GM18526 (cell line): ENCODE results near the gene PNKD.

Source experiments
- POLR2A ChIP-seq: IDR thresholded peaks from 3 replicates; pipeline ENCODE4 v1.6.1; 2011; ENCODE audit not compliant: insufficient read length; ENCODE audit errors: extremely low read depth

Gene PNKD

DNA sequence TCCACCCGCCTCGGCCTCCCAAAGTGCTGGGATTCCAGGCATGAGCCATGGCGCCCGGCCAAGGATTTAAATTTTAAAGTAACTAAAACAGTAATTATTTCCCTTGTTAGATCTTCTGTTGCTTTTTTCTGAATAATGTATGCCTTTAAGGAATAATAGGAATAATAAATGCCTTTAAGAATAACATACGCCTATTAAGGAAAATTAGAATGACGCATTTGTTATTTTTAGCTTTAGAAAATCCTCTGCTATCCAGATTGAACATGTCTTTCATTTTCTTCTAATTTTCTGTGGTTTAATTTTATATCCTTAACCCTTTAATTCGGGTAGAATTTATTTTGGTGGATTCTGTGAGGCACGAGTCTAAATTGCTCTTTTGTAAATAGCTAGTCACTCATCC is 45.1 kb downstream of the PNKD start:
- TF ChIP-seq POLR2A = no peak

DNA sequence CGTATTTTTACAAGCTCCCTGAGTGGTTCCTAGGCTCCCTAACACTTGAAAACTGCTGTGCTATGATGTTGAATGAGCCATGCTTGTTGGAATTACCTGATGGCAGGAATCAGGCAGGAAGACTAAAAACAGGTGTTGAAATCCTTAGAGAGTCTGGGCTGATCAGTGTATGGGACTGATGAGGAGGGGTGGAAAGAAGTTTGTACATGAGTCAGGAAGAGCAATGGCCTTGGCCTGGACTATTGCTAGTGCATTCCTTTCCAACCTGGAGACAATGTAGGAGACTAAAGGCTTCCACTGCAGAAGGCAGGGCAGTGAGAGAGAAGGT is 46.9 kb downstream of the PNKD start:
- TF ChIP-seq POLR2A = no peak

DNA sequence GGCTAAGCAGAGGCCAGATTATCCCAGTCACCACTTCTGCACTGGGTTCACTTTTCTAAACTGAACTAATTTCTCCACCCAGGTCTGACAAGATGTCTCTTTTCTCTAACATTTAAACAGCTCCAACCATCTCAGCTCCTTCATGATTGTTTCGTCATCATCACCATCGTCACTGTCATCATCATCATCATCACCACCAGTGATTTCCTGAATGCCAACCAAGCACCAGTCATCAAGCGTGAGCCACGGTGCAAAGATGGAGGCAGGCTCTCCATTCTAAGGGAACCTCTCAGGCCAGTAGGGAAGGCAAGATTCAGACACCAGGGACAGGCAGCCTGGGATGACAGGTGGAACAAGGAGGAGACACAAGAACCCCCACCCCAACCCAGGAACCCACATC is 47.5 kb downstream of the PNKD start:
- TF ChIP-seq POLR2A = no peak

DNA sequence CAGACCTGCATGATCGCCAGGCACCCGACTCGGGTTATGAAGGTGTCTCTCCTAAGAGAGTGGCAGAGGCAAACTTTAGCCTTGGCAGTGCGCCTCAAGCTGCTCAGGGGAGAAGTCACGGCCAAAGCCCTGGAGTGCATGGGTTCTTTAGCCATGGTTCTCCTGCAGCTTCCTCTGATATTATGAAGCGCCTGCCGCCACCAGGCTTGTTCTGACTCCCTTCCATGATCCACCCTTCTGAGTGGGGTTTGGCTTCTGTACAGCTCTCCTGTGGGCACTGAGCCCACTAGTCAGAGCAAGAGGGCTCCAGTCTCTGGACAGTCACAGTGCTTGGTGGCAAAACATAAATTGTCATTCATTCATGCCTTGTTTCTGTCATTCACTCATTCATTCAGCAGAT is 47.9 kb downstream of the PNKD start:
- no peak for TF ChIP-seq POLR2A

DNA sequence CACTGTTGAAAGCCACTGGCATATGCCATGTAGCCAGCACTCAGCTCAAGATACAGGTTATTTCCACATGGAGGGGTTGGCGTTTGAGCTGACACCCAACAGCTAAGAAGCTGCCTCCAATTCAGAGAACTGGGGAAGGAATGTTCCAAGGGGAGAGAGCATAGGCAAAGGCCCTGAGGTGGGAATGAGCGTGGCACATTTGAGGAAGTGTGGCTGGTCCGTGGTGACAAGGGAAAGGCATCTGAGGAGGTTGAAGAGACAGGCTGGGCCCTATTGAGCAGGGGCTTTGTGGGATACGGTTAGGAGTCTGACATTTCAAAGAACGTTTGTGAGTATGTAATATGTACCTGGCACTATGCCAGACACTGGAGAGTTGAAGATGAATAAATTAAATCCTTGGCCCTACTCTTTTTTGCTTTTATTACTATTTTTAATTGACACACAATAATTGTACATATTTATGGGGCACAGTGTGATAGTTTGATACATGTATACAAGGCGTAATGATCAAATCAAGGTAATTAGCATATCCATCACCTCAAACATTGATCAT is 49.6 kb downstream of the PNKD start:
- TF ChIP-seq POLR2A = no peak

DNA sequence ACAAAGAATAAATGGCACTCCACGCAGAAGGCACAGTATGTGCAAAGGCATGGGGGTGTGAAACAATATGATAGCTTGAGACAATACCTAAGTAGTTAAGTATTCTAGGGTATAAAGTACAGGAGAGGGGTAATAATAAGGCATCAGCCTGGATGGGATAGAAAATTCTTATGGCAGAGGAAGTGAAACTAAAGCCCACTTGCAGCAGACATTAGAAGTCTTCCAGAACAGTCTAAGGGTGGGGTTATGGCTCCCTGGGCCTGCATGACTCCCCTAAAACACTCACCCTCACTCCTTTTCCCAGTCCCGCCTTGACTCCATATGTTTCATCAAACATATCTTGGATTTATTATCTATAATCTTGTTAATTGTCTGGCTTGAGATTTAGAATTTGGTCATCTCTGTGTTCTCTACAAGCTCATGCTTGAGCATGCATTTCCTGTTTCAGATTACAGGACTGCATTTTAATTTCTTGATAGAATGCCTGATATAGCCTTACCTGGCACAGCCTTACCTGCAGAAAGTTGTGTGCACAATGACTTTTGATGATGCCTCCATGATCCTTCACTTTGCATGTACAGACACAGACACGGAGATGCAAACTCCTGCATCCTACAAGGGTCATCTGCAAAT is 50.5 kb downstream of the PNKD start:
- TF ChIP-seq POLR2A = no peak

DNA sequence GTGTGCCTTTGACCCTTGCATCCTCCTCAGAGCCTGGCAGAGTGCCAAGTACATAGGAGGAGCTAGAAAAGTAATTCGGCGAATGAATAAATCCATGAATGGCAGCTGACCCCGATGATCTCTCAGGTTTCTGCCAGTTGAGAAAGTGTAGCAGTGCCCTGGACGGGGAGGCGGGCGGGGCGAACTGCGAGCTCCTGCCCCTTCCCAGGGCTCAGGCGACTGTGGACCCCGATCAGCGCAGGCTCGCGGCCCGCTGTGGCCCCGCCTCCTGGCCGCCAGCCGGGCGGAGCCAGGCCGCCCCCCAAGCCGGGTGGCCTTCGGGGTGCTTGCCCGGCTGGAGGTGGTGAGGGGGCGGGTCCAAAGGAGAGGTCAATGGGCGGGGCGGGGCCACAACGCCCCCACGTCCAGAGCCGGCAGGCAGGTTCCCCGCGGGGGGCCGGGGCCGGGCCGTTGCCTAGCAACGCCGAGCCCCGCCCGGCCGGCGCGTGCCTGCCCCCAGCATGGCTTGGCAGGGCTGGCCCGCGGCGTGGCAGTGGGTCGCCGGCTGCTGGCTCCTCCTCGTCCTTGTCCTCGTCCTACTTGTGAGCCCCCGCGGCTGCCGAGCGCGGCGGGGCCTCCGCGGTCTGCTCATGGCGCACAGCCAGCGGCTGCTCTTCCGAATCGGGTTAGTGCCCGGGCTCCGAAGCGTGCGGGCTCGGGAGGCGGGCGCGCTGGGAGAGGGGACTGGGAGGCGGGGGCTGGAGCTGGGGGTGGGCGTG is 52.6 kb downstream of the PNKD start:
- TF ChIP-seq POLR2A = no peak

DNA sequence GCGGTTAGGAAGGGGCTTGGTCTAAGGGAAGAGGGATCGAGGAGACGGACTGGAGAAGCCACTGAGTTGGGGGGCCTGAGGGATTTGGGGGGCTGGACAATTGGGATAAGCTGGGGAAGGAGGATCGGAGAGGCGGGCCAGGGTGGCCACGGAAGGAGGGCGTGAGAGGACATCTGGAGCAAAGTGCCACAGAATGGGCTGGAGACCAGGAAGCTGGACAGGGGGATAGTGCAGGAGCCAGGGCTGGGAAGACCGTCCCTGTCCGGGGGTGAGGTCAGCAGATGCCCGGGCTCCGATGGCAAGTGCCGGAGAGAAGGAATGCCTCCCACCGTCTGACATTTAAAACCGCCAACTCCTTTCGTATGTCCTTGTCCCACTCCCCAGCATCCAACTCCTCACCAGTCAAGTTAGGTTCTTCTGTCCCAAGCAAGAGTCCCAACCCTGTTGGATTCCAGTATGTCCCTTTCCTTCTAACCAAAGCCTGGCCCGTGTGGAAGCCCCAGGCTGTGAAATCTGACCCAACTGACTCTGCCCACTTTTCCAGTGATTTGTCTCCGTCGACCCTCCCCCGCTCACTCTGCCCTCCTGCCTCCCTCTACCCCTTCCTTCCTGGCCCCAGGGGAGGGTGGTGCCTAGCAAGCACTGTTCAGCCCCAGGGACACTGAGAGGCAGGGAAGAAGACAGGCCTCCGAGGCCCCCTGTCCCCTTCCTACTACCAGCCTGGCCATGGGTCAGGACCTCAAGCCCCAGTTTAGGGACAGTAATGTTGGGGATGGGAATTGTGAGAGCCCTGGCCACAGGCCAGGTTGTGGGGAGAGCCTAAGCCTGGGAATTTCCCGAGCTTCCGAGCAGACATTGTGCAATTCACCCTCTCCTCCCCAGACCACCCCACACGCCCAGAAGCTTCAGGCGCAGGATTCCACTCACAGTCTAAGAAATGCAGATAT is 53.5 kb downstream of the PNKD start:
- no peak for TF ChIP-seq POLR2A

DNA sequence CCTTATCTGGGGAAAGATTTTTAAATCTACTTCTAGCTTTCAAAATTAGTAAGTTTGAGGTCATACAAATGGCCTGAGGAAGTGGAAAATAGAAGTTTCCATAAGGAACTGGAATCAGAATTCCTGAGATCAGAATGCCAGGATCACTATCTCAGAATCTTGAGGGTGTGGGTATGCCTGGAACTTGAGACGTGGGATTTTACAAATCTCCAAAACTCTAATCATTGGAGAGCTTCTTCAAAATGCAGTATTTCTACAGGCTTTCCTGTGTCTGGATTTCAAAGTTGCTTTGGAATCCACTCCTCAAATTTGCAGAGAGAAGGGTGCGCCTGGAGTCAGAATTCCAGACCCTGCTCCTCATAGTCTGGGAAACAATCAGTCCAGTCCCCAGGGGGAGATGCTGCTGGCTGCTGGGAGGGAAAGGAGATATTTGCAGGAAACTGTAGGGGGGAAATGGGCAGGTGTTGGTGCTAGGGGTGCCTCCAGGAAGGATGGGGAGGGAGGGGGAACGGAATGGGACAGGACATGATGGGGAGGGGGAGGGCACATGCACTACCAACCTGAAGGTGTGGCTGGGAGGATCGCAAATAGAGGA is 55.3 kb downstream of the PNKD start:
- no peak for TF ChIP-seq POLR2A

DNA sequence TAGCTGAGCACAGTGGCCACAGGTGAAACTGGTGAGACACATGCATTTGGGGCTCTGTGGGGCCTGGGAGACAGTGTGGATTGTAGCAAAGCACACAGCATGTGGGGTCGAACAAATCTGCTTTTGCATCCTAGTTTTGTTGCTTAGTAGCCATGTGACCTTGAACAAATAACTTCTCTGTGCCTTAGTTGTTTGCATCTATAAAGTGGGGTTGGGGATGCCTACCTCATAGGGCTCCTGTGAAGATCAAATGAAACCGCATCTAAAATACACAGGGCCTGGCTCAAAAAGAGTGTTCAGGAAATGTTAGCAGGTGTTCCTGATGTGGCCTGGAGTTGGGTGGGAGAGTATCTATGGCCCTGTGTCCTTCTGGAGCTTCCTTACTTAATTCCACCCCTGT is 56.0 kb downstream of the PNKD start:
- TF ChIP-seq POLR2A = no peak

DNA sequence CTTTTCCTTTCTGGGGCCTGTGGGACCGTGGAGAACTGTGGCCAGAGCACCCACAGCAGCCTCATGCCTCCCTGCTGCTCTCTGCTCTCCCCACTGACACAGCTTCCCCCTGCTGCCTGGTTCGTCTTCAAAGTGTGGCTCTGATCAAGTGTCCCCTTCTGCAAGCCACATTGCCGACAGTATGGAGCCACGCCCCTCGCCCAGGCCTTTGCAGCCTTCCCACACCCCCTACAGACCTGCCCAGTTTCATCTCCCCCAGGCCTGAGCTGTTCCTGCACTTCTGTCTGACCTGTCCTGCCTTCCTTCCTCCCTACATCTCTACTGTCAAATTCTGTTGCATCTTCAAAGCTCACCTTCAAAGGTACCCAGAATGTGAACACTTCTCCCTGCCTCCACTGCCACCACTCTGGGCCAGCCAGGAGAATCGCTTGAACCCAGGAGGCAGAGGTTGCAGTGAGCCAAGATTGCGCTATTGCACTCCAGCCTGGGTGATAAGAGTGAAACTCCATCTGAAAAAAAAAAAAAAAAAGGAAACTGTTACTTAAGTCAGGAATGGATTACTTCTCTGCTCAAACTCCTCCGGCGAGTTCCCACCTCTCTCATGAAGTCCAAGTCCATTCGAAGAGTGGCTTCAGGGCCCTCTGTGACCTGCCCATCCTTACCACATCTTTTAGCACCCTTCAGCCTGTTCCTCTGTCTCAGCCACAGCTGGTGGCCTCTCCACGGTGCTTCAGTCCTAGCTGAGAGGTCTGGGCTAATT is 57.3 kb downstream of the PNKD start:
- TF ChIP-seq POLR2A = no peak

DNA sequence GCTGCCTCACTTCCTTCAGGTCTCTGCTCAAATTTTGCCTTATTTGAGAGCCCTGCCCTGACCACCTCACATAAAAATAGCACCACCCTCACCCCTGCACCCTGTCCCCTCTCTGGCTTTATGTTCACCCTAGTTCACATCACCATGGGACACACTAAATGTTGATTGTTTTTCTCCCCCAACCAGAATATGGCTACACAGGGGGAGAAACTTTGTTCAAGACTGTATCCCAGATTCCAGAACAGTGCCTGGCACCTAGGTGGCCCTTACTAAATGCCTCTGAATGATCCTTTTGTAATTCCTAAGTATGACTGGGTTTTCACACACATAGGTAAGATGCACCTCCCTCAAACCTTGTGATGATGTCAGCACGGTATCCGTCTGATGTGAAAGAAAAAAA is 58.0 kb downstream of the PNKD start:
- TF ChIP-seq POLR2A = no peak

DNA sequence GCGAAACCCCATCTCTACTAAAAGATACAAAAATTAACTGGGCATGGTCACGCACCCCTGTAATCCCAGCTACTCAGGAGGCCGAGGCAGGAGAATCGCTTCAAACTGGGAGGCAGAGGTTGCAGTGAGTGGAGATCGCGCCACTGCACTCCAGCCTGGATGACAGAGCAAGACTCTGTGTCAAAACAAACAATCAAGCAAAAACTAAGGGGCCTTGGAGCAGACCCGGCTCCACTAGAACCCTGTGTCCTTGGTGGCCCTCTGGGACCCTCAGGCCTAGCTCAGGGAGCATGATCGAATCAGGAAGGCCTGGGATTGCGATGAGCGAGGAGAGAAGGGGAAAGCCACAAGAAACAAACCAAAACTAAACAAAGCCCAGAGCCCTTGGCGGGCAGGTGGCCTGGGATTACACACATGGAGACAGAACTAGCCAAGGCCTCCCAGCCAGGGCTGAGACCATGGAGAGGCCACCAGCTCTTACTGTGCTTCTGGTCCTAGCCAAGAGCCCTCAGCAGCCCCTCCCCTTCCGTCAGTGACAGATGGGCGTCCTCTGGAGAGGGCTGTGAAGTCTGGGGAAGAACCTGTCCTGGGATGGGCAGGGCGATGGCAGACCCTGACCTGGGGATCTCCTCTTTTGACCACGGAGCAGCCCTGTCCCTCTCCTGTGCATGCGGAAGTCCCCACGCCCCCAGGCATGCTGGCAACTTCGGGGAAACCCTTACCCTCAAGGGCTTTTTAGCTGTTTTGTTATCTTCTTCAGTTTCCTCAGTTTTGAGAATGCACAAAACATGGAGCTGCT is 58.9 kb downstream of the PNKD start:
- peak; percentile 31 for TF ChIP-seq POLR2A
